ENCODE data around the gene POU2F3.

- peak; percentile 88 for TF ChIP-seq CTCF (tag by site-specific recombination; IDR thresholded peaks at IDR 0.05)
- peak; percentile 55; the same call in 1 of the 2 replicates for TF ChIP-seq REST (tag by site-specific recombination; IDR thresholded peaks at IDR 0.05)
- TF ChIP-seq PRDM10 (tag by site-specific recombination; IDR thresholded peaks at IDR 0.05): peak; percentile 58
- TF ChIP-seq ZNF76 (tag by site-specific recombination; IDR thresholded peaks at IDR 0.05; ENCODE audit: borderline replicate concordance, low read depth): peak; percentile 72
- peak; percentile 83 for TF ChIP-seq ZBTB17 (tag by site-specific recombination; IDR thresholded peaks at IDR 0.05)
- TF ChIP-seq ZNF362 (tag by site-specific recombination; IDR thresholded peaks at IDR 0.05): no peak
- peak; percentile 98 for TF ChIP-seq ZNF610 (tag by site-specific recombination; IDR thresholded peaks at IDR 0.05; ENCODE audit: borderline replicate concordance)
- peak; percentile 60; the same call in 1 of the 2 replicates for TF ChIP-seq GFI1B (tag by site-specific recombination; IDR thresholded peaks at IDR 0.05)
- 0 out of 2 replicates have a peak, but pooled peaks have one; percentile 22 for TF ChIP-seq TCF7L2 (IDR thresholded peaks at IDR 0.05; ENCODE audit: borderline replicate concordance, low read depth, low read length)
- TF ChIP-seq SP2 (tag by site-specific recombination; IDR thresholded peaks at IDR 0.05): peak; percentile 64
- peak; percentile 73 for TF ChIP-seq ZNF394 (tag by site-specific recombination; IDR thresholded peaks at IDR 0.05; ENCODE audit: borderline replicate concordance)
These were observed 96.1 kb downstream of the POU2F3 start, which contains the start of gene ARHGEF12 for GRCh38 chr11:120335908-120336640.
